Eye (tissue), 1 donor: ENCODE results near the gene DNPEP.

Experiments used
- DNase-seq: peaks from one replicate; pipeline ENCODE4 v3.0.0-alpha.2; 2015

DNPEP gene

GRCh38 chr2:219354582-219354981 is 33.1 kb downstream of the DNPEP start:
- DNase-seq = no peak

GRCh38 chr2:219353129-219353528 is 34.6 kb downstream of the DNPEP start:
- DNase-seq = no peak

GRCh38 chr2:219352448-219353023 is 35.2 kb downstream of the DNPEP start:
- peak; percentile 79 for DNase-seq

- peak; percentile 24 for DNase-seq
These were observed 36.9 kb downstream of the DNPEP start for GRCh38 chr2:219350710-219351221.

GRCh38 chr2:219350215-219350614 is 37.5 kb downstream of the DNPEP start:
- DNase-seq = no peak

GRCh38 chr2:219344751-219345430 is 42.8 kb downstream of the DNPEP start:
- no peak for DNase-seq

- DNase-seq = no peak
These were observed 52.3 kb downstream of the DNPEP start for GRCh38 chr2:219335373-219335786.

- no peak for DNase-seq
These were observed 53.6 kb downstream of the DNPEP start for GRCh38 chr2:219334076-219334475.

GRCh38 chr2:219332542-219332941 is 55.2 kb downstream of the DNPEP start, which contains the start of gene RESP18:
TSS of gene RESP18 (minus strand) at chr2:219332744.
- no peak for DNase-seq

GRCh38 chr2:219331560-219332213 is 56.0 kb downstream of the DNPEP start:
- DNase-seq = peak; percentile 72

GRCh38 chr2:219327719-219328118 is 60.0 kb downstream of the DNPEP start:
- peak; percentile 15 for DNase-seq

- DNase-seq = no peak
These were observed 61.9 kb downstream of the DNPEP start for GRCh38 chr2:219325657-219326315.

GRCh38 chr2:219325136-219325535 is 62.6 kb downstream of the DNPEP start:
- no peak for DNase-seq

- DNase-seq = no peak
These were observed 64.3 kb downstream of the DNPEP start for GRCh38 chr2:219323434-219323833.
